Endothelial cell of umbilical vein (primary cell): ENCODE measurements around the gene NAMPT.

ENCODE experiments used
- CTCF ChIP-seq, 2 donors: IDR thresholded peaks; 1 replicate in 1 of 2; 2 replicates in 1 of 2; pipeline ENCODE4 v1.5.1; 2011; ENCODE audit warnings: low read length in 2 of 2, mild to moderate bottlenecking in 2 of 2, moderate library complexity in 2 of 2, control low read depth in 1 of 2, inconsistent platforms in 1 of 2, low read depth in 1 of 2; ENCODE audit not compliant: insufficient read depth in 1 of 2; ENCODE audit errors: extremely low read depth in 1 of 2
- JUN ChIP-seq: IDR thresholded peaks from 2 replicates; pipeline ENCODE4 v1.6.1; 2011; ENCODE audit warnings: borderline replicate concordance, low read depth; ENCODE audit not compliant: insufficient read length, insufficient read depth
- MAX ChIP-seq: IDR thresholded peaks from 2 replicates; pipeline ENCODE4 v1.6.1; 2011; ENCODE audit not compliant: insufficient read depth, insufficient read length

GRCh38 chr7:106269254-106269961, 15.4 kb downstream of the NAMPT start:
- no peak for TF ChIP-seq CTCF (IDR thresholded peaks at IDR 0.05; ENCODE audit: extremely low read depth in 1 of 2, insufficient read depth in 1 of 2, low read depth in 1 of 2, low read length in 2 of 2)
- TF ChIP-seq MAX, result no peak
- TF ChIP-seq JUN, result no peak
